ENCODE measurements around the gene MCM10. TPM values are rescaled to one million over a fixed set of nuclear protein-coding genes. Genes with fewer than 3 reads are reported as not detected.
"Not testable (repeated sequence)": the region's sequence is repeated elsewhere in the genome, so short reads cannot be mapped to it uniquely, and the experiment has no call there.

The MCM10 gene
- total and polyA plus RNA-seq, 7 experiments from 2014 or later: 0.08 to 41.8 (median 0.28) TPM; not detected in 1

DNA sequence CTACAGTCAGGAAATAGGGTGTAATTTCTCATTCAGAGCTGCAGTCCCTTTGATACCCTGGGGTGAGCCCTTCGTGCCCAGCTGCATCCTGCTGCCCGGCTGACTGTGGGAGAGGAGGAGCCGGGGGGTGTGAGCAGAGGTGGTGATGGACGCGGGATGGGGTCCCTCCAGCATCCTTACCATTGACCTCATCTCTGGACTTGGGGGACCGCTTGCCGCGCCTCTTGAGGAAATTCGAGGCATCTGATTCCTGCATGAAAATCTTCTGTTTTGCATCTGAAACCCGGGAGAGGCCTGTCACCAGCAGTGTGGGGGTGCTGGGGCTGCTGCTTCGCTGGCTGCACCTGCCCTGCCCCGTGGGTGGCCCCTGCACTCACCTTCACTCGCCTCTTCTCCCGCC lies 72.0 kb downstream of the MCM10 start:
- no peak overlapping the region for H3K27ac ChIP-seq (ENCODE audit: low read depth, low read length)
- Mint-ChIP-seq H3K27me3 (peaks cover 0 to 11% (median 0%) of the 10 kb centered on the region in 5 donors), H3K36me3 (no peaks in the 10 kb centered on the region), H3K9me3 (no peaks in the 10 kb centered on the region), H3K27ac (no peak overlapping the region), H3K4me3 (no peak overlapping the region), H3K4me1 (no peaks in the 10 kb centered on the region)
- POLR2A ChIA-PET: no interaction called here
- no peak for DNase-seq
- no peaks in the 10 kb centered on the region for H3K4me1 ChIP-seq (ENCODE audit: control insufficient read depth in 2 of 2, insufficient read depth in 2 of 2, low read length in 2 of 2)
- no peak for ATAC-seq
- CTCF ChIA-PET: no interaction called here
- H3K27me3 ChIP-seq (ENCODE audit: control insufficient read depth in 2 of 2, insufficient read depth in 2 of 2, low read length in 2 of 2): no peaks in the 10 kb centered on the region
- no peaks in the 10 kb centered on the region for H3K9me3 ChIP-seq (ENCODE audit: control insufficient read depth in 2 of 3, low read length in 3 of 3)
- no peaks in the 10 kb centered on the region for H3K36me3 ChIP-seq (ENCODE audit: control insufficient read depth in 2 of 3, insufficient read depth in 3 of 3, low read length in 3 of 3)
- H3K4me3 ChIP-seq (ENCODE audit: low read length): no peak overlapping the region
- intact Hi-C loops (cut with micrococcal nuclease): no loop called here

DNA sequence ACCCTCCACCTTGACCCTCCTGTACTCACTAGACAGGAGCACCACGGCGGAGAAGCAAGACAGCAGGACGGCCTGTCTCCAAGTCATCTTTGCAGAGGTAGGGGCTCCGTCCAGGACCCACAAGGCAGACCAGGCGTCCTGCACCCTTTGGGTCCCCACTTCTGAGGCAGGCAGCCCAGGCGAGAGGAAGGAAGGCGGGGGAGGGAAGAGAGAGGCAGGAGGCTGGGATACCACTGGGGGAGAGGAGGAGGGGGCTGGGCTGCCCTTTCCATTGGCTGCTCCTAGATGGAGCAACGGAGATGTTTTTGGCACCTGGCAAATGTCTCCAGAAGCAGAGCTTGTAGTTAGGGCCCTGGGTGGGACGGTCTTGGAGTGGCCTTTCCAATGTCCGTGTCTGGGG lies 72.8 kb downstream of the MCM10 start, which contains the start of gene UCMA:
TSS of gene UCMA (minus strand) at position 203 of the 400 bp plus-strand sequence. CDS start at position 87, 116 bp downstream.
- no peaks in the 10 kb centered on the region for H3K27me3 ChIP-seq (ENCODE audit: control insufficient read depth in 2 of 2, insufficient read depth in 2 of 2, low read length in 2 of 2)
- H3K9me3 ChIP-seq (ENCODE audit: control insufficient read depth in 2 of 3, low read length in 3 of 3): no peaks in the 10 kb centered on the region
- no peaks in the 10 kb centered on the region for H3K4me1 ChIP-seq (ENCODE audit: control insufficient read depth in 2 of 2, insufficient read depth in 2 of 2, low read length in 2 of 2)
- H3K27ac Mint-ChIP-seq: no peak within 1 kb of the TSS
- ATAC-seq: no peak
- H3K9me3 Mint-ChIP-seq: no peaks in the 10 kb centered on the region
- intact Hi-C loops (cut with micrococcal nuclease): no loop called here
- CTCF ChIA-PET: no interaction called here
- POLR2A ChIA-PET: no interaction called here
- no peak within 1 kb of the TSS for H3K4me3 Mint-ChIP-seq
- H3K36me3 Mint-ChIP-seq: no peaks in the 10 kb centered on the region
- no peaks in the 10 kb centered on the region for H3K36me3 ChIP-seq (ENCODE audit: control insufficient read depth in 2 of 3, insufficient read depth in 3 of 3, low read length in 3 of 3)
- H3K4me1 Mint-ChIP-seq: no peaks in the 10 kb centered on the region
- H3K27me3 Mint-ChIP-seq: peaks cover 0 to 10% (median 0%) of the 10 kb centered on the region in 5 donors
- H3K27ac ChIP-seq (ENCODE audit: low read depth, low read length): no peak within 1 kb of the TSS
- no peak within 1 kb of the TSS for H3K4me3 ChIP-seq (ENCODE audit: low read length)
- DNase-seq: no peak

DNA sequence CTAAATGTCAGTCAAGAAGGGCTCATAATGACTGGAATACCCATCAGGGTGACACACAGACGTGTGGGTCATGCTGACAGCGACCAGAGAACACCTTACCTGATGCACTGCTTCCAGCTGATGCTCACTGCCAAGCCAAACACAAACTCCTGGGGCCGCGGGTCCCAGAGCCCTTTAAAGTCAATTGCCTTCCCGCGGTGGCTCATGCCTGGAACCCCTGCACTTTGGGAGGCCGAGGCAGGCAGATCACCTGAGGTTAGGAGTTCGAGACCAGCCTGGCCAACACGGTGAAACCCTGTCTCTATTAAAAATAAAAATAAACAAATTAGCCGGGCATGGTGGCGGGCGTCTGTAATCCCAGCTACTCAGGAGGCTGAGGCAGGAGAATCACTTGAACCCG lies 73.4 kb downstream of the MCM10 start:
- H3K4me3 ChIP-seq (ENCODE audit: low read length); ATAC-seq; H3K36me3 Mint-ChIP-seq; H3K9me3 ChIP-seq (ENCODE audit: control insufficient read depth in 2 of 3, low read length in 3 of 3); CTCF ChIA-PET; H3K27me3 Mint-ChIP-seq; DNase-seq; H3K9me3 Mint-ChIP-seq; H3K27me3 ChIP-seq (ENCODE audit: control insufficient read depth in 2 of 2, insufficient read depth in 2 of 2, low read length in 2 of 2); intact Hi-C loops (cut with micrococcal nuclease); H3K4me1 Mint-ChIP-seq; H3K27ac ChIP-seq (ENCODE audit: low read depth, low read length); H3K4me1 ChIP-seq (ENCODE audit: control insufficient read depth in 2 of 2, insufficient read depth in 2 of 2, low read length in 2 of 2); H3K27ac Mint-ChIP-seq; H3K4me3 Mint-ChIP-seq; H3K36me3 ChIP-seq (ENCODE audit: control insufficient read depth in 2 of 3, insufficient read depth in 3 of 3, low read length in 3 of 3); POLR2A ChIA-PET: not testable (repeated sequence)

DNA sequence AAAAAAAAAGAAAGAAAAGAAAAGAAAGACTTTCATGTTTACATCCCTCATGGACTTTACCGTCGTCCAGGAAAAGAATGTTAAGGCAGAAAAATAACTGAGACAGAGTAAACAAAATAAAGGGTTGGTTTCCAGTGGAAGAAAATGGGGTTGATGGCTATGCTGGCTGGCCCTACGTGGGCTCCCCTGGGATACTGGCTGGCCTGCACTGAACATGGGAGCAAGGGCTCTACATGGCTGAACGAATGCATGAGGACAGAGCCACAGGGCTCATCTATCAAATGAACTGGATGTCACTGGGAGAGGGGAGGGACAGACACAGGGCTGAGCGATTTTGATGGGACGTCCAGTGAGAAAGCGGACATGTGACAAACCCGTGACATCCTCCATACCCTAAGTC lies 75.3 kb downstream of the MCM10 start:
- Mint-ChIP-seq H3K4me3 (no peak overlapping the region), H3K27me3 (peaks cover 0 to 6% (median 0%) of the 10 kb centered on the region in 5 donors), H3K27ac (no peak overlapping the region), H3K4me1 (no peaks in the 10 kb centered on the region), H3K9me3 (no peaks in the 10 kb centered on the region), H3K36me3 (no peaks in the 10 kb centered on the region)
- no peak overlapping the region for H3K4me3 ChIP-seq (ENCODE audit: low read length)
- intact Hi-C loops (cut with micrococcal nuclease): no loop called here
- H3K27ac ChIP-seq (ENCODE audit: low read depth, low read length): no peak overlapping the region
- no peaks in the 10 kb centered on the region for H3K9me3 ChIP-seq (ENCODE audit: control insufficient read depth in 2 of 3, low read length in 3 of 3)
- ATAC-seq (no peak), DNase-seq (no peak)
- ChIA-PET CTCF (no interaction called here), POLR2A (no interaction called here)
- no peaks in the 10 kb centered on the region for H3K4me1 ChIP-seq (ENCODE audit: control insufficient read depth in 2 of 2, insufficient read depth in 2 of 2, low read length in 2 of 2)
- H3K27me3 ChIP-seq (ENCODE audit: control insufficient read depth in 2 of 2, insufficient read depth in 2 of 2, low read length in 2 of 2): no peaks in the 10 kb centered on the region
- H3K36me3 ChIP-seq (ENCODE audit: control insufficient read depth in 2 of 3, insufficient read depth in 3 of 3, low read length in 3 of 3): no peaks in the 10 kb centered on the region

- intact Hi-C loops (cut with micrococcal nuclease): no loop called here
- no peak overlapping the region for H3K4me3 Mint-ChIP-seq
- H3K4me1 Mint-ChIP-seq: no peaks in the 10 kb centered on the region
- Histone ChIP-seq H3K36me3 (ENCODE audit: control insufficient read depth in 2 of 3, insufficient read depth in 3 of 3, low read length in 3 of 3) (no peaks in the 10 kb centered on the region), H3K27ac (ENCODE audit: low read depth, low read length) (no peak overlapping the region), H3K27me3 (ENCODE audit: control insufficient read depth in 2 of 2, insufficient read depth in 2 of 2, low read length in 2 of 2) (no peaks in the 10 kb centered on the region), H3K4me3 (ENCODE audit: low read length) (no peak overlapping the region), H3K4me1 (ENCODE audit: control insufficient read depth in 2 of 2, insufficient read depth in 2 of 2, low read length in 2 of 2) (no peaks in the 10 kb centered on the region), H3K9me3 (ENCODE audit: control insufficient read depth in 2 of 3, low read length in 3 of 3) (no peaks in the 10 kb centered on the region)
- CTCF ChIA-PET: no interaction called here
- H3K27ac Mint-ChIP-seq: no peak overlapping the region
- H3K36me3 Mint-ChIP-seq: no peaks in the 10 kb centered on the region
- POLR2A ChIA-PET: no interaction called here
- no peak for DNase-seq
- H3K27me3 Mint-ChIP-seq: peaks cover 0 to 6% (median 0%) of the 10 kb centered on the region in 5 donors
- no peaks in the 10 kb centered on the region for H3K9me3 Mint-ChIP-seq
- ATAC-seq: no peak
These were observed 77.1 kb downstream of the MCM10 start for GRCh38 chr10:13238271-13239077.

- H3K36me3 Mint-ChIP-seq: no peaks in the 10 kb centered on the region
- no peaks in the 10 kb centered on the region for H3K4me1 ChIP-seq (ENCODE audit: control insufficient read depth in 2 of 2, insufficient read depth in 2 of 2, low read length in 2 of 2)
- H3K36me3 ChIP-seq (ENCODE audit: control insufficient read depth in 2 of 3, insufficient read depth in 3 of 3, low read length in 3 of 3): no peaks in the 10 kb centered on the region
- no peaks in the 10 kb centered on the region for H3K9me3 Mint-ChIP-seq
- H3K27ac ChIP-seq (ENCODE audit: low read depth, low read length): no peak overlapping the region
- H3K4me1 Mint-ChIP-seq: no peaks in the 10 kb centered on the region
- H3K4me3 Mint-ChIP-seq: no peak overlapping the region
- CTCF ChIA-PET: no interaction called here
- H3K27me3 Mint-ChIP-seq: no peaks in the 10 kb centered on the region
- no peak for ATAC-seq
- POLR2A ChIA-PET: no interaction called here
- intact Hi-C loops (cut with micrococcal nuclease): no loop called here
- DNase-seq: no peak
- no peak overlapping the region for H3K27ac Mint-ChIP-seq
- no peak overlapping the region for H3K4me3 ChIP-seq (ENCODE audit: low read length)
- no peaks in the 10 kb centered on the region for H3K9me3 ChIP-seq (ENCODE audit: control insufficient read depth in 2 of 3, low read length in 3 of 3)
- no peaks in the 10 kb centered on the region for H3K27me3 ChIP-seq (ENCODE audit: control insufficient read depth in 2 of 2, insufficient read depth in 2 of 2, low read length in 2 of 2)
These were observed 78.6 kb downstream of the MCM10 start for GRCh38 chr10:13239923-13240322.

- no peak overlapping the region for H3K4me3 ChIP-seq (ENCODE audit: low read length)
- DNase-seq: no peak
- no peak overlapping the region for H3K4me3 Mint-ChIP-seq
- H3K36me3 Mint-ChIP-seq: no peaks in the 10 kb centered on the region
- H3K27ac Mint-ChIP-seq: no peak overlapping the region
- CTCF ChIA-PET: no interaction called here
- no peak overlapping the region for H3K27ac ChIP-seq (ENCODE audit: low read depth, low read length)
- intact Hi-C loops (cut with micrococcal nuclease): no loop called here
- POLR2A ChIA-PET: no interaction called here
- H3K27me3 Mint-ChIP-seq: no peaks in the 10 kb centered on the region
- H3K4me1 ChIP-seq (ENCODE audit: control insufficient read depth in 2 of 2, insufficient read depth in 2 of 2, low read length in 2 of 2): no peaks in the 10 kb centered on the region
- H3K9me3 Mint-ChIP-seq: no peaks in the 10 kb centered on the region
- no peak for ATAC-seq
- no peaks in the 10 kb centered on the region for H3K36me3 ChIP-seq (ENCODE audit: control insufficient read depth in 2 of 3, insufficient read depth in 3 of 3, low read length in 3 of 3)
- no peaks in the 10 kb centered on the region for H3K27me3 ChIP-seq (ENCODE audit: control insufficient read depth in 2 of 2, insufficient read depth in 2 of 2, low read length in 2 of 2)
- no peaks in the 10 kb centered on the region for H3K4me1 Mint-ChIP-seq
- no peaks in the 10 kb centered on the region for H3K9me3 ChIP-seq (ENCODE audit: control insufficient read depth in 2 of 3, low read length in 3 of 3)
These were observed 80.3 kb downstream of the MCM10 start for GRCh38 chr10:13241613-13242012.

Measured in naive thymus-derived CD4-positive, alpha-beta T cell (primary cell).